GM18867 (cell line): ENCODE measurements around the gene CCS.
"Not testable (repeated sequence)": the region's sequence is repeated elsewhere in the genome, so short reads cannot be mapped to it uniquely, and the experiment has no call there.

Experiments
- ATAC-seq: cut with Tn5 transposase; IDR thresholded peaks from one replicate; pipeline ENCODE4 v1.9.1; 2021; ENCODE audit warnings: mild to moderate bottlenecking, moderate library complexity; ENCODE audit not compliant: unreplicated experiment

Gene CCS

GRCh38 chr11:66625041-66625751, 32.2 kb downstream of the CCS start:
- no peak for ATAC-seq

- ATAC-seq = no peak
Observed at GRCh38 chr11:66625752-66626149, 32.8 kb downstream of the CCS start.

- ATAC-seq = no peak
Observed at GRCh38 chr11:66626382-66626781, 33.4 kb downstream of the CCS start.

- ATAC-seq = no peak
Observed at GRCh38 chr11:66626926-66627325, 33.9 kb downstream of the CCS start.

GRCh38 chr11:66628061-66628603, 35.1 kb downstream of the CCS start:
- no peak for ATAC-seq

- no peak for ATAC-seq
Observed at GRCh38 chr11:66629356-66629755, 36.4 kb downstream of the CCS start.

GRCh38 chr11:66631883-66632282, 38.9 kb downstream of the CCS start:
- ATAC-seq = no peak

- ATAC-seq = no peak
Observed at GRCh38 chr11:66632952-66633351, 40.0 kb downstream of the CCS start.

GRCh38 chr11:66636411-66636810, 43.4 kb downstream of the CCS start:
- ATAC-seq = no peak

- no peak for ATAC-seq
Observed at GRCh38 chr11:66637557-66638176, 44.7 kb downstream of the CCS start.

- ATAC-seq = peak; percentile 93
Observed at GRCh38 chr11:66638177-66639065, 45.4 kb downstream of the CCS start, which contains the start of gene RBM4. TSS of gene RBM4 (plus strand) at chr11:66638703. CDS start at chr11:66639712, 1,009 bp downstream.

GRCh38 chr11:66639066-66639813, 46.3 kb downstream of the CCS start:
- ATAC-seq = no peak

- not testable (repeated sequence) for ATAC-seq
Observed at GRCh38 chr11:66639814-66640340, 46.9 kb downstream of the CCS start.

GRCh38 chr11:66641834-66642233, 48.8 kb downstream of the CCS start:
- ATAC-seq = no peak

GRCh38 chr11:66643745-66644437, 50.9 kb downstream of the CCS start:
- no peak for ATAC-seq

GRCh38 chr11:66646828-66647227, 53.8 kb downstream of the CCS start:
- no peak for ATAC-seq

GRCh38 chr11:66649903-66650302, 56.9 kb downstream of the CCS start:
- ATAC-seq = no peak

- ATAC-seq = no peak
Observed at GRCh38 chr11:66651016-66651415, 58.0 kb downstream of the CCS start.

GRCh38 chr11:66652651-66653050, 59.7 kb downstream of the CCS start:
- ATAC-seq = no peak

GRCh38 chr11:66653123-66653522, 60.1 kb downstream of the CCS start:
- ATAC-seq = no peak
